NAMALWA (cell line): ENCODE results near the gene POTEJ.
"Not testable (repeated sequence)": the region's sequence is repeated elsewhere in the genome, so short reads cannot be mapped to it uniquely, and the experiment has no call there.

ENCODE experiments used
- DNase-seq: peaks from one replicate; pipeline ENCODE4 v3.0.0-alpha.2; 2015; ENCODE audit warnings: low spot score

The POTEJ gene

DNA sequence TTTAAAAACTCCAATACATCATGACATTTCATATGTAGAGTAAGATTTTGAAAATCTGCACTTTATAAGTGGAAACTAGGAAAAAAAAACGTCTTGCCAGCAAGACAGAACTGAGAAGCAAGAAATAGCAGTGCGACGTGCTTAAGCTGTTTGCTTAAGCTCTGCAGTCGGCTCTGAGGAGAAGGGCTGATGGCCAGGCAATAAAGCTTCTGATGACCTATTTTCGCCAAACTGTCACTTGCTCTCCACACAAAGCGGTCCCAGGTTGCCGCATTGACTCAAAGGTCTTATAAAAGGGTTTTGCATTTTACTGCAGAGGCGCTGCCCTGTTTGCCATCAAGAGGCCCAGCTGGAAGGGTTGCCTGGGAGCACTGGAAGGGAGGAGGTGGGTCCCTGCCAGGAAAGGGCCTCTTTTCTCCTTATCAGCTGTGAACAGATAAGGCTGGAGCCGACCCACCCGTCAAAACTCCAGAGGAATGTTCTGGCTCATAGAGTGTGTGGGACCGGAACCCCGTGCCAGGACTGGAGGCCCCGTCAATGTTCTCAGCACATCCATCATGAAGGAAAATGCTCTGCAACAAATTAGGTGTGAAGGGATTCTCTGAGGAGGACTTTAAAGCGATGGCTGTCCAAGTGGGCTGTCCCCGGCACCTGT, 9.5 kb upstream of the POTEJ start:
- not testable (repeated sequence) for DNase-seq

DNA sequence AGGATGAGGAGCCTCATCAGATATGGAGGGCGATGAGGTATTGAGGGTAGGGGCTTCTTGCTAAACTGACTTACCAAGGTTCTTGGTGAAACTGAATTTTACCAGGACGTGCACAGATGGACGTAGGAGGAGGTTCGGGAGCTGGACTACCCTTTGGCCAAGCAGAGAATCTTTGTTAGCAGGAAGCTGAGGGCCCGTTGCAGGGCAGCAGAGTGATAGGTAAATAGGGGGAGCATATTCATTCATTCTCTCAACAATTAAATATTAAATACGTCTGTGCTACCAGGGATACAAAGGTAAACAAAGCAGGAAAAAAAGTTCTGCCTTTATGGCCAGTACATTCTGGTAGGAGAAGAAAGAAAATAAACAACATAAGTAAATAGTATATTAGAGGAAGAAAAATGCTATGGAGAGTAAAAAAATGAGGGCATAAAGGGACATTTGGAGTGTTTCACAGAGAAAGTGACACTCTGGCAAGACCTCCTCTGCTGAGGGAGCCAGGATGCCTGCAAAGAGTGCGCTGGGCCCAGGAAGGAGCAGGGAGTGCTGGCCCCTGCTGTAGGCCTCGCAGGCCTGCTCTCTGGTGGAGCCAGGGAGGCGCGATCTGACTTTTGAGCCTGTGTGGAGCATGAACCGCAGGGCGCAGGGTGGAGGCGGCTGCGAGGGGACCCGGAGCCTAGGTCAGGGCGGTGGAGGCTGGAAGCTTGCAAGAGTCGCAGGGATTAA, 2.8 kb upstream of the POTEJ start:
- not testable (repeated sequence) for DNase-seq

DNA sequence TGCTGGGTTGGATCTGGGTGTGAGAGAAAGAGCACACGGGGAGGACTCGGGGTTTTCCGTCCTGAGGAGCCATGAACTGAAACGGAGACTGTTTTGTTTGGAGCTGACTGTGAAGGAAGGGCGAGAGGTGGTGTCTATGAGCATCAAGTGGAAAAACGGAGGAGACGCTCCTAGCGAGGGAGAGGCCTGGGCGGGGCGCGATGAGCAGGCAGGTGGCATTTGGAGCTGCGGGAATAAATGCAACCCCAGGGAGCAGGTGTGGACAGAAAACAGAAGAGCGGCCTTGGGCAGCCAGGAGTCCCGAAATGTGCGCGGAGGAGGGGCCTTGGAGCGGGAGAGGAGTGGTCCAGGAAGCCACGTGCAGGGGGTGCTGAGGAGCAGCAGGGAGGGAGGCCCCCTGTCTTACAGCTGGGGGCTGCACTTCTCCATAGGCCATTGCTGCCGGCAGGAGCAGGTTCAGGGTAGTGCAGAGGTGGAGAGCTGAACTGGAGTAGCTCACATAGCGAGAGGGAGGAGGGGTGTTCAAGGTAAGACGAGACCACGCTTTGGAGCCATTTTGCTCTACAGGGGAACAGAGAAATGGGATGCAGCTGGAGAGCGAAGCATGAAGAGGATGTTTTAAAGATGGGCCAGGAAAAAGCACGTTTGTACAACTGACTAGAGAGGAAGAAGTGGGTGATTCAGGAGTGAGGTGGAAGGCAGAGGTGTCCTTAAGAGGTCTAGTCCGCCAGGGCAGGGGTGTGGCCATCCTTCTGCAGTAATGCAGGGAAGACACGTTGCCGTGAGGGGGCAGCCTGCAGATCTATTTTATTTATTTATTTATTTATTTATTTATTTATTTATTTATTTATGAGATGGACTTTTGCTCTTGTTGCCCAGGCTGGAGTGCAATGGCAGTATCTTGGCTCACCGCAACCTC, 2.0 kb upstream of the POTEJ start:
- not testable (repeated sequence) for DNase-seq

DNA sequence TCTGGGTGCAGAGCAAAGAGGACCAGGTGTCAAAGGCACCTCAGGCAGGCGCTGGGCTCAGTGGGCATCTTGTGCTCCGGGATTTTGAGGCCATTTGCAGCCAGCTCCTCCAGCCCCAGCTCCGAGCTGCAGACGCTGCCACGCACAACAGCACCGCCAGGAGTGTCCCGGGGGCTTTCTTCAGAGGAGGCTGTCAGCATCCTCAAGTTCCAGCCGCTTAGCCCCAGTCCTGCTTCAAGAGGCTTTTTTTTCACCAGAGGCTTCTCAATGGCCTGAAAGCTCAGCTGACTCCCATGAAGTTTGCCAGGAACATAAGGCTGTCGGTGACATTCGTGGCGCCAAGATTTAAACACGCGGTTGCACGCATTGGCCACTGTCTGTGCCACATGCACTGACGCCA, 754 bp upstream of the POTEJ start:
- DNase-seq = not testable (repeated sequence)

DNA sequence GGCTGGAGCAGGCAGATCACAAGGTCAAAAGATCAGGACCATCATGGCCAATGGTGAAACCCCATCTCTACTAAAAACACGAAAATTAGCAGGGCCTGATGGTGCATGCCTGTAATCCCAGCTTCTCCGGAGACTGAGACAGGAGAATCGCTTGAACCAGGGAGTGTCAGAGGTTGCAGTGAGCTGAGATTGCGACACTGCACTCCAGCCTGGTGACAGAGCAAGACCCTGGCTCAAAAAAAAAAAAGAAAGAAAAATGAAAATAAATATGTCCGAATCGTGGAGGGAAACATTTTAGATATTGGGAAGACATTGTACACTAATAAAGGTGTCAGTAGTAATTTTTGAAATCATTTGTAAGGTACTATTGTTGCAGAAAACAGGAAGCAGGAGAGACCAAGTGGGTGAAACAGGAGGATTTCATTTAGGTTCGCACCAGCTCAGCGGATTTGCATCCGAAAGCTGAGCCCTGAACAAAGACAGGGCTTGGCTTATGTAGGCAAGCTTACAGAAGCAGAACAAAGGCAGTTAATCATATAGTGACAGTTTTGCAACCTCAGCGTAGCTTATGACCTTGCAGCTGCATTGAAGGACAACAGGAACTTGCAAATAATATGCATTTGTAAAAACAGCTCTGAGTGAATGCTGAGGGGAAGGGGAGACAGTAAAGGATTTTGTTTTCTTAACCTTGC, 17.7 kb downstream of the POTEJ start:
- not testable (repeated sequence) for DNase-seq

DNA sequence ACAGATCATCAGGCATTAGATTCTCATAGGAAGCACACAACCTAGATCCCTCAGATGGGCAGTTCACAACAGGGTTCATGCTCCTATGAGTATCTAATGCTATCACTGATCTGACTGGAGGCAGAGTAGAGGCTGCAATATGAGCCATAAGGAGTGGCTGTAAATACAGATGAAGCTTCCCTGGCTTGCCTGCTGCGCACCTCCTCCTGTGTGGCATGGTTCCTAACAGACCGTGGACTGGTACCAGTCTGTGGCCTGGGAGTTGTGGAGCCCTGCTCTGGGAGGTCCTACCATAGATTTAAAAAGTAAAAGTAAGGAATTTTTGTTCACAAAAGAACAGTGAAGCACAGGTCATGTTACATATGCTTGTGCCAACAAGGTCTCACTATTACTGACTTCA, 27.7 kb downstream of the POTEJ start:
- DNase-seq = not testable (repeated sequence)

DNA sequence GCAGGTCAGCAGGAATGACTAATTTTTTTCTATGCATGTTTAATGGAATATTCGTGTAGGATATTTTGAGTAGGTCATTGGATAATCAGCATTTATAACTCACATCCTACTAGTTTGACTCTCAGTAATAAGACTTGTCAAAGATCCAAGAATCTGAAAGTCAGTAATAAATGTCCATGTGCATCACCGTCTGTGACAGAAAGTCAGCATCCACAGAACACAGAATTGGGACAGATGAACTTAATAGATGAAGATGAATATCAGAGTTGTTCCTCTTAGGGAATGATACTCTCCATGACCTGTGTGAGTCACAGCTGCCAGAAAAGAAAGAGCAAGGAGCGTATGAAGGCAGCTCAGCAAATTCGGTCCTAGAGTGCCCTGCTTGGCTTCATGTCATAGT, 30.4 kb downstream of the POTEJ start:
- not testable (repeated sequence) for DNase-seq

DNA sequence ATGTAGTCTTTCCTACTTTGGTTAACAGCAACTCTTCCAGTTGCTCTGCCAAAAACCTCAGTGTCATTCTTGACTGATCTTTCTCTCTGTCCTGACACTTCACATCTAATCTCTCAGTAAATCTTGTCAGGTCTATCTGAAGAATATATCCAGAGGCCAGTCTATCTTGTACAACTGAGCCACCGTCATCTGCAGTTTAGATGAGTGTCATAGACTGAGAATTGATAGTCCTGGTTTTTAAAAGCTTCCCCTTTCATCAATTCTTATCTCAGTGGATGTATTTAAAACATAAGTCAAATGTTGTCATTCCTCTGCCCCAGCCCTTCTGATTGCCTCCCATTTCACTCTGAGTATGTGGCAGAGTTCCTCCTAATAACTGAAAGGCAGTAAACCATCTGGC, 38.0 kb downstream of the POTEJ start:
- DNase-seq = not testable (repeated sequence)

DNA sequence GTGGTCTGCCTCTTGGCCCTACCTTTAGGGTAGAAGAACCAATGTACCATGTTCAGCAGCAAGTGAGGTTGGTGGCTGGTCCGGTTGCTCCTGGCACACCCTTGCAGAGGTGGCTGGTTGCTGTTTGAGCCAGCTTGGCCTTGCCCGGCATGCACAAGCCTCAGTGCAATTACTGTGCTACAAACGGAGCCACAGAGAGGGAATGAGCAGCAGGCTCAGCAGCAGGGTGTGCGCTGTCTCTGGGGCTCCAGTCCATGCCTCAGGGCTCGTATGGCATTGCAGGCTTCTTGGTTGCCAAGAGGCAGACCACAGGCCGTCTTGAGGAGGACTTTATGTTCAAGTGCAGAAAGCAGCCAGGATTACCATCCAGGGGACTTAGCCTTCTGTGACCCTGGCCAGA, 53.3 kb downstream of the POTEJ start:
- DNase-seq = not testable (repeated sequence)

DNA sequence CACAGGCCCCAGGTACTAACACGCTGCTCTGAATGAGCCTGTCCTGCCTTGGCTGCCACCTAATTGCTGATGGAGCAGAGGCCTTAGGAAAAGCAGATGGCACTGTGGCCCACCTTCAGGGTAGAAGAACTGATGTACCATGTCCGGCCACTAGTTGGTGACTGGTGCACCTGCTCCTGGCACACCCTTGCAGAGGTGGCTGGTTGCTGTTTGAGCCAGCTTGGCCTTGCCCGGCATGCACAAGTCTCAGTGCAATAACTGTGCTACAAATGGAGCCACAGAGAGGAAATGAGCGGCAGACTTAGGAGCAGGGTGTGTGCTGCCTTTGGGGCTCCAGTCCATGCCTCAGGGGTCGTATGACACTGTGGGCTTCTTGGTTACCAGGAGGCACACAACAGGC, 54.4 kb downstream of the POTEJ start:
- not testable (repeated sequence) for DNase-seq

DNA sequence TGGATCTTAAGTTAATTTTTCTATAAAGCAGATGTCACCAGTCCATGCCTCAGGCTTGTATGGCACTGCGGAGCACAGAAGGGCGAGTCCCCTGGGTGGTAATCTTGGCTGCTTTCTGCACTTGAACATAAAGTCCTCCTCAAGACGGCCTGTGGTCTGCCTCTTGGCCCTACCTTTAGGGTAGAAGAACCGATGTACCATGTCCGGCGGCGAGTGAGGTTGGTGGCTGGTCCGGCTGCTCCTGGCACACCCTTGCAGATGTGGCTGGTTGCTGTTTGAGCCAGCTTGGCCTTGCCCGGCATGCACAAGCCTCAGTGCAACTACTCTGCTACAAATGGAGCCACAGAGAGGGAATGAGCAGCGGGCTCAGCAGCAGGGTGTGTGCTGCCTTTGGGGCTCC, 56.3 kb downstream of the POTEJ start:
- not testable (repeated sequence) for DNase-seq

DNA sequence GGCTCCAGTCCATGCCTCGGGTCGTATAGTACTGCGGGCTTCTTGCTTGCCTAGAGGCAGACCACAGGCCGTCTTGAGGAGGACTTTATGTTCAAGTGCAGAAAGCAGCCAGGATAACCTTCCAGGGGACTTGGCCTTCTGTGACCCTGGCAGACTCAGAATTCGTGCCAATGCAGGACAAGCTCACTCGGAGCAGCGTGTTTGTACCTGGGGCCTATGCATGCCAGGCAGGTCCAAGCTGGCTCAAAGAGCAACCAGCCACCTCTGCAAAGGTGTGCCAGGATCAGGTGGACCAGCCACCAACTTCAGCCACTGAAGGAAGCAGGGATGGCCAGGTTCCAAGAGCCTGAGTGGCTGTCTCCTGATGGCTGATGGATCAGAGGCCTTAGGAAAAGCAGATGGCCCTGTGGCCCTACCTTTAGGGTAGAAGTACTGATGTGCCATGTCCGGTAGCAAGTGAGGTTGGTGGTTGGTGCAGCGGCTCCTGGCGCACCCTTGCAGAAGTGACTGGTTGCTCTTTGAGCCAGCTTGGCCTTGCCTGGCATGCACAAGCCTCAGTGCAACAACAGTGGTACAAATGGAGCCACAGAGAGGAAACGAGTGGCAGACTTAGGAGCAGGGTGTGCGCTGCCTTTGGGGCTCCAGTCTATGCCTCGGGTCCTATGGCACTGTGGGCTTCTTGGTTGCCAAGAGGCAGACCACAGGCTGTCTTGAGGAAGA, 58.9 kb downstream of the POTEJ start:
- not testable (repeated sequence) for DNase-seq

DNA sequence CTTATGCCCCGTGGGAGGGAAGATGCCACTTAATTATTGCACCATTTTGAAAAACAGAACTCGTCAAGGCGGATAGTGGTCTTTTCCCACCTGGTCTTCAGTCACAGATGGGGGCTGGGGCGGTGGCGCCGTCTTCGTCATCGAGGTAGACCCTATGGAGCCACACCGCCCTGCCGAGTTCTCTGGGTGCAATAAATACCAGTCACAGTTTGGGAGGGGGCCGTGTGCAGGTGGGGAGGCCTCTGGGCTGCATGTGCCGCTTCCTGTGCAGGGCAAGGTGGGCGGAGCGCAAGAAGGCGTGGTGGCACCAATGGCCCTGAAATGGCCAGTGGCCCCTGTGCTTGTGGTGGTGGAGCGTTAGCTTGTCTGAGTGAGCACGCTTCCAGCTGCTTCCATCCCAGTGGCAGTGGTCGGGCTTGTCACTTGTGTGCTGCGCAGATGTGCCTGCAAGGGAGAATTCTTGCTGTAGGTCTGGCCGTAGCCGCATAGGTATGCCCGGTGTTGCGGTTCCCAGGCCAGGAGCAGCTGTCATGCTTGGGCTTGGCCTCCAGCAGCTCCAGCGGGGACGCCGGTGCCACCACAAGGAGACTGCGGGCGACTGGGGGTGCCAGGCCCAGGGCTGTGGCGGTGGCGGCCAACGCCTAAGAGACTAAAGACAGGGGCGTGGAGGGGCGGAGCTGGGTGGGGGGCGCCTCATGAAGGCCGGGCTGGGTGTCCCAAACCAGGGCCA, 81.0 kb downstream of the POTEJ start:
- not testable (repeated sequence) for DNase-seq

DNA sequence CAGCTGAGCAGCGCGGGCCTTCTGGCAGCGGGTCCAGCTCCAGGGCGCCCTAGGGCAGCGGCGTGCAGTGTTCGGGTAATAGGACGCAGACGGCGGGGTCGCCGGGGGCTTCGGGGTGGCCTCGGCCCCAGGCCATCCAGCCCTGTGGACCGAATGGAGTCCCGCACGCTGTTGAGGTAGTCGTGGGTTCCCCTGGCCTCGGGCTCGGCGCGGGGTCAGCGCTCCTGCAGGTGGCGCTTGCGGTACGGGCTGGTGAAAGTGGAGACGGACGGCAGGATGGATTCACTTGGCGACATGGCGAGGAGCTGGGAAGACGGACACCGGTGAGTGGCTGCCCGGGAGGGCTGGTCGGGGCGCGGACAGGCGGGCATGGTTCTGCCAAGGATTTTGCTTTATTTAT, 82.2 kb downstream of the POTEJ start:
- not testable (repeated sequence) for DNase-seq

DNA sequence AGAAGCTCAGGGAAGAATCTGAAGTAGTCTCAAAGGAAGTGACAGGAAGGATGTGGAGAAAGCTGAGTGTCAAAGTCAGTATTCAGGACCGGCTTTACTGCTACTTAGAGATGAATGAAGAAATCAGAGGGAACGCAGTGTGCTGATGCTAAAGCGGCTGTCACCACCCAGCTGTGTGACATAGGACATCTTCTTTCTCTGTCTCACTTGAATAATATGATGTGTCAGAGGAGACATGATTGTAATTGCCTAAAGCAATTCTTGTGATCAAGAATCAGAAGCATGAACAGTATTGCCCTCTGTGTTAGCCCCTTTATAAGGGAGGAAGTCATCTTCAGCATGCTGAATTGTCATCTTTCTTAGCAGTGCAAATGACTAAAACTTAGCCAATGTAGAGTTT, 92.0 kb downstream of the POTEJ start:
- DNase-seq = not testable (repeated sequence)
